ENCODE data around the gene HELZ.

DNA sequence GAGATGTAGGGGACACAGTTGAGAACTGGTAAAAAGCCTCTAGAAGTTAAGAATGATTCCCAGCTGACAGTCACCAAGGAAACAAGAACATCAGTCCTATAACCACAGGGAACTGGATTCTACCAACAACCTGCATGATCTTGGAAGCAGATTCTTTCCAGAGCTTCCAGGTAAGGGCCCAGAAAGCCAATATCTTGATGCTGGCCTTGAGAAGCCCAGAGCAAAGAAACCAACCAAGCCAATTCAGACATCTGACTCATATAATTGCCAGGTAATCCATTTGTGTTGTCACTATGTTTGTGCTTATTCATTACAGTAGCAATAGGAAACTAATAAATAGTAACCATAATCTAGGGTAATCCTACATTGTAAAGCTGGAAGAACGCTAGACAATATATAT lies 119.1 kb downstream of the HELZ start:
- no peak for TF ChIP-seq ELF1 (IDR thresholded peaks at IDR 0.05)
- TF ChIP-seq, protein P1, sequence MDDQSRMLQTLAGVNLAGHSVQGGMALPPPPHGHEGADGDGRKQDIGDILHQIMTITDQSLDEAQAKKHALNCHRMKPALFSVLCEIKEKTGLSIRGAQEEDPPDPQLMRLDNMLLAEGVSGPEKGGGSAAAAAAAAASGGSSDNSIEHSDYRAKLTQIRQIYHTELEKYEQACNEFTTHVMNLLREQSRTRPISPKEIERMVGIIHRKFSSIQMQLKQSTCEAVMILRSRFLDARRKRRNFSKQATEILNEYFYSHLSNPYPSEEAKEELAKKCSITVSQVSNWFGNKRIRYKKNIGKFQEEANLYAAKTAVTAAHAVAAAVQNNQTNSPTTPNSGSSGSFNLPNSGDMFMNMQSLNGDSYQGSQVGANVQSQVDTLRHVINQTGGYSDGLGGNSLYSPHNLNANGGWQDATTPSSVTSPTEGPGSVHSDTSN (IDR thresholded peaks at IDR 0.05), result no peak
- TF ChIP-seq, protein P2, sequence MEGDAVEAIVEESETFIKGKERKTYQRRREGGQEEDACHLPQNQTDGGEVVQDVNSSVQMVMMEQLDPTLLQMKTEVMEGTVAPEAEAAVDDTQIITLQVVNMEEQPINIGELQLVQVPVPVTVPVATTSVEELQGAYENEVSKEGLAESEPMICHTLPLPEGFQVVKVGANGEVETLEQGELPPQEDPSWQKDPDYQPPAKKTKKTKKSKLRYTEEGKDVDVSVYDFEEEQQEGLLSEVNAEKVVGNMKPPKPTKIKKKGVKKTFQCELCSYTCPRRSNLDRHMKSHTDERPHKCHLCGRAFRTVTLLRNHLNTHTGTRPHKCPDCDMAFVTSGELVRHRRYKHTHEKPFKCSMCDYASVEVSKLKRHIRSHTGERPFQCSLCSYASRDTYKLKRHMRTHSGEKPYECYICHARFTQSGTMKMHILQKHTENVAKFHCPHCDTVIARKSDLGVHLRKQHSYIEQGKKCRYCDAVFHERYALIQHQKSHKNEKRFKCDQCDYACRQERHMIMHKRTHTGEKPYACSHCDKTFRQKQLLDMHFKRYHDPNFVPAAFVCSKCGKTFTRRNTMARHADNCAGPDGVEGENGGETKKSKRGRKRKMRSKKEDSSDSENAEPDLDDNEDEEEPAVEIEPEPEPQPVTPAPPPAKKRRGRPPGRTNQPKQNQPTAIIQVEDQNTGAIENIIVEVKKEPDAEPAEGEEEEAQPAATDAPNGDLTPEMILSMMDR (IDR thresholded peaks at IDR 0.05), result no peak
- no peak for TF ChIP-seq POLR2AphosphoS5 (IDR thresholded peaks at IDR 0.05; ENCODE audit: low read depth, low read length)
- no peak for TF ChIP-seq YY1 (IDR thresholded peaks at IDR 0.05; ENCODE audit: low read depth)
- TF ChIP-seq, protein P3, sequence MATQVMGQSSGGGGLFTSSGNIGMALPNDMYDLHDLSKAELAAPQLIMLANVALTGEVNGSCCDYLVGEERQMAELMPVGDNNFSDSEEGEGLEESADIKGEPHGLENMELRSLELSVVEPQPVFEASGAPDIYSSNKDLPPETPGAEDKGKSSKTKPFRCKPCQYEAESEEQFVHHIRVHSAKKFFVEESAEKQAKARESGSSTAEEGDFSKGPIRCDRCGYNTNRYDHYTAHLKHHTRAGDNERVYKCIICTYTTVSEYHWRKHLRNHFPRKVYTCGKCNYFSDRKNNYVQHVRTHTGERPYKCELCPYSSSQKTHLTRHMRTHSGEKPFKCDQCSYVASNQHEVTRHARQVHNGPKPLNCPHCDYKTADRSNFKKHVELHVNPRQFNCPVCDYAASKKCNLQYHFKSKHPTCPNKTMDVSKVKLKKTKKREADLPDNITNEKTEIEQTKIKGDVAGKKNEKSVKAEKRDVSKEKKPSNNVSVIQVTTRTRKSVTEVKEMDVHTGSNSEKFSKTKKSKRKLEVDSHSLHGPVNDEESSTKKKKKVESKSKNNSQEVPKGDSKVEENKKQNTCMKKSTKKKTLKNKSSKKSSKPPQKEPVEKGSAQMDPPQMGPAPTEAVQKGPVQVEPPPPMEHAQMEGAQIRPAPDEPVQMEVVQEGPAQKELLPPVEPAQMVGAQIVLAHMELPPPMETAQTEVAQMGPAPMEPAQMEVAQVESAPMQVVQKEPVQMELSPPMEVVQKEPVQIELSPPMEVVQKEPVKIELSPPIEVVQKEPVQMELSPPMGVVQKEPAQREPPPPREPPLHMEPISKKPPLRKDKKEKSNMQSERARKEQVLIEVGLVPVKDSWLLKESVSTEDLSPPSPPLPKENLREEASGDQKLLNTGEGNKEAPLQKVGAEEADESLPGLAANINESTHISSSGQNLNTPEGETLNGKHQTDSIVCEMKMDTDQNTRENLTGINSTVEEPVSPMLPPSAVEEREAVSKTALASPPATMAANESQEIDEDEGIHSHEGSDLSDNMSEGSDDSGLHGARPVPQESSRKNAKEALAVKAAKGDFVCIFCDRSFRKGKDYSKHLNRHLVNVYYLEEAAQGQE (IDR thresholded peaks at IDR 0.05; ENCODE audit: low read depth, low read length), result no peak
- TF ChIP-seq EP300 (IDR thresholded peaks at IDR 0.05; ENCODE audit: borderline replicate concordance in 1 of 2, low read depth in 1 of 2, low read length in 1 of 2), result no peak
- TF ChIP-seq TCF12 (IDR thresholded peaks at IDR 0.05), result no peak
- no peak for TF ChIP-seq JUND (IDR thresholded peaks at IDR 0.05)
- no peak for TF ChIP-seq TAF1 (IDR thresholded peaks at IDR 0.05; ENCODE audit: borderline replicate concordance, low read depth, low read length)
- TF ChIP-seq GATA2 (CRISPR knock-in tag; IDR thresholded peaks at IDR 0.05), result no peak
- no peak for TF ChIP-seq EZH2phosphoT487 (IDR thresholded peaks at IDR 0.05; ENCODE audit: borderline replicate concordance, low read depth)
